ENCODE results near the gene ABCA9.
"Not testable (repeated sequence)": the region's sequence is repeated elsewhere in the genome, so short reads cannot be mapped to it uniquely, and the experiment has no call there.

ABCA9 gene

DNA sequence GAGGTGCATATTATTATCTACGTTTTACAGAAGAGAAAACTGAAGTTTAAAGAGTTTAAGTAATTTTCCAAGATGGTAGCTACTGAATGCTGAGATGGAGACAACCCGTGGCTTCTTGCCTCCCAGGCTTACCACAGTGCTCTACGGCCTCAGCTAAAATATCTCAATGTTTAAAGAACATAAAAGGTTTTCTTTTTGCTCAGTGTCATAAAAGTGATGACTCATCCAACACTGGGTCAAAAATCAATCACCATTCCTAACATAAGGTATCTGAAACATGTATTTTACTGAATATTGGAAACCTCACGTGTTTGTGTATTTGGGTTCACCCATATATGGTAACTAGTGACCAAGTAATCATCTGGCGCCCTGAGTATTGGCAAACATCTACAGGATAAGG is 18.4 kb downstream of the ABCA9 start:
- no peak for DNase-seq

DNA sequence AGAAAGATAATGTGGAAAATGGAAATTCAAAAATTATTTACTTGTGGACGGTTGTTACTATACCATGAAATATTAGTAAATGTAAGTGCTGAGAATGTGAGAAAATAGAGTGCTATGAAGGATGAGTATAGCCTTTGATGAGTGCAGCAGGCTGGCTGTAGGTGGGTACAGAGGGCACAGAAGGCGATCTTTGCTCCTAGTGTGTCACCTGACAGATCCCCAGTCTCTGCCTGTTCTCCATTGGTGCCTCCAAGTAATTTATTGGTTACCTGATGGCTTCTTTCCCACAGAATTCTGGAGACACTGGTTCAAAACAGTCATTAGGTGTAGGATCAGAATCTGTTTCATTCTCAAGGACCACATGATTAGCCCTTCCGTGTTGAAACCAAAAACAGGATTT is 28.9 kb downstream of the ABCA9 start:
- DNase-seq: no peak

DNA sequence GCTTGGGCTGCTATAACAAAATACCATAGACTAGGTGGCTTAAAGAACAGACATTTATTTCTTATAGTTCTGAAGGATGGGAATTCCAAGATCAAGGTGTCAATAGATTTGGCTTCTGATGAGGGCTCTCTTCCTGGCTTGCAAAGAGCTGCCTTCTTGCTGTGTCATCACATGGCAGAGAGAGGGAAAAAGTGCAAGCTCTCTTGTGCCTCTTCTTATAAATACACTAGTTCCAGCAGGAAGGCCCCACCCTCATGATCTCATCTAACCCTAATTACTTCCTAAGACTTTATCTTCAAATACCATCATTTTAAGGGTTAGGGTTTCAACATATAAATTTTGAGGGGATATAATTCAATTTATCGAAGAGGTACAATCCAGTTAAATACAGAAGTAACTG is 30.6 kb downstream of the ABCA9 start:
- no peak for DNase-seq

DNA sequence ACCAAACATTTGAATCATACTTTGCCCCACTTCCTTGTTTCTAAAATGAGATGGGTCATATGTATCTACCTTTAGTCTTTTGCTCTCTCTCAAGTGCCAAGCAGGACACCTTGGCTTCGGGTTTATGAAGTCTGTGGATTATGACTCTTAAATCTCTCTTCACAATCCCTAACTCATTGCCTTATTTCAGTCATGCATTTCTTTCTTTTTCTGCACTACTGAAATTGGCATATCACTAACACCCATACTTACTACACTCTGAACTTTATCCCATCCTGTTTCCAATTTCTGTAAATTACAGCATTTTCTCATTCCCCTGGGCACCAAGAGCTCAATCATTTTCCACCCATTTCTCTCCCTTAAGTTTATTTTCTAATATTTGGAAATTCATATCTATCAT is 42.0 kb downstream of the ABCA9 start:
- DNase-seq: no peak

DNA sequence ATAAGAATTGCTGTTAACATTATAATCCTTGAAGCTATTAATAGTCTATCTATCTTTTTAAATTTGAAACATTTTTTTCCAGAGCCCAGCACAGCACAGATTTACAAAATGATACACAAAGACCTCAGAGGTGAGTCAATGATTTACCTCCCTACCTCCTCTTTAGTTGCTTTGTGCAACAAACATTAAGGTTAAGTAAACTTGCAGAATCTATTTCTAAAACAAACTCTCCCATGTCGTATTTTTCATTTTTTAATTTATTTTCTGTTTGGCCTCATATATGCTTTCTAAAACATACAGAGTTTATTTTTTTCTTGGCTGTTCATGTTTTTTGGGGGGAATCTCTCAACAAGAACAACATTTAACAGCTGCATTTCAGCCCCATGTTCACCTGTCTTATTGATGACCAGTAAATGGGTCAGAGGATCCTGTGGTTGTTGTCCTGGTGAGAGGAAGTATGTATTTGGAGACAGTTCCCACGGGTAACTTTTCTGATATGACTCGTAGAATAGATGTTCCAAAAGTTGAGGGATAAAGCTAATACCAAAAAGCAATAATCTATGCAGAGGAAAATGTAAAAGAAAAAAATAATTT is 42.6 kb downstream of the ABCA9 start:
- DNase-seq: no peak

DNA sequence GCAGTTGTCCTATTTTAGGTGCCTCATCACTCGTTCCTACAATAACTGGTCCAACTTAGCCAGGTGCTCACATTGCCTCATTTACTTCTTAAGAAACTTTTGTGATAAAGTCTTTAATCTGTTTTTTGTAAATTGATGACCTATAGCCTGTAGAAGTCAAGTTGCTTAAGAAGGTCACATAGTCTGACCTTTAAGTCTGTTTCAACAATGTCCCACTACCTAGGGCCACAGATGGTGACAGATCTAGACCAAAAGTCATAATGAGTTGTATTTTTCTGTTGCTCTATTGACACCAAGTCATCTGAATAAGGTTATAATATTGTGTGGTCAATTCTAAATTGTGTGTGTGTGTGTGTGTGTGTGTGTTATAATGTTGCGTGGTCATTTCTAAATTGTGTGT is 45.1 kb downstream of the ABCA9 start:
- DNase-seq: no peak

DNA sequence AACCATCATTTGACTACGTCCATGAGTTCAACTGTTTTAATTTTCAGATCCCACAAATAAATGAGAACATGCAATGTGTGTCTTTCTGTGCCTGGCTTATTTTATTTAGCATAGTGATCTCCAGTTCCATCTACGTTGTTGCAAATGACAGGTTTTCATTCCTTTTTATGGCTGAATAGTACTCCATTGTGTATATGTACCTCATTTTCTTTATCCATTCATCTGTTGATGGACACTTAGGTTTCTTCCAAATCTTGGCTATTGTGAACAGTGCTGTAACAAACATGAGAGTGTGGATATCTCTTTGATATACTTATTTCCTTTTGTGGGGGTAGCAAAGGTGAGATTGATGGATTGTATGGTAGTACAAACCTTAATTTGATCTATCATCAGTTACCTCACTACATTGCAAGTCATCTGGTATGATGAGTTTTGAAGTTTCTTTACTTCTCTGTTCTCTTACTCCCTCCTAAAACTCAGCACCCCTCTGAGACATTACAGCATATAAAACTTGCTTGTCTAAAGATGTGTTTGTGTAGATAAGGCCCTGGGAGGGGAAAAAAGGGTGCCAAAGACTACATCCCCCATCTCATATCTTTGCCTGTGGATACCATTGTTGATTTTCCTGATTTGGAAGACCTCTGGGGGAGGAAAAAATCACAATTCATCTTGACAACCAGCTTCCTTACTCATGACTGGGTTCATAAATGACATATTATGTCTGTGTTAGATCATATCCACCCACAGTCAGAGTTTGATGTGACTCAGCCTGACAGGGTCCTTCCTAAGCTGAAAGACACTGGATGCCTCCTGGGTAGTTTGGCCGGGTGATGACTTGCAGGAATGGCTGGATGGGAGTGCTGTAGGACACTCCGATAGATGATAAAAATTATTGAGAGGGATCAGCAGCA is 47.6 kb downstream of the ABCA9 start:
- DNase-seq: no peak

DNA sequence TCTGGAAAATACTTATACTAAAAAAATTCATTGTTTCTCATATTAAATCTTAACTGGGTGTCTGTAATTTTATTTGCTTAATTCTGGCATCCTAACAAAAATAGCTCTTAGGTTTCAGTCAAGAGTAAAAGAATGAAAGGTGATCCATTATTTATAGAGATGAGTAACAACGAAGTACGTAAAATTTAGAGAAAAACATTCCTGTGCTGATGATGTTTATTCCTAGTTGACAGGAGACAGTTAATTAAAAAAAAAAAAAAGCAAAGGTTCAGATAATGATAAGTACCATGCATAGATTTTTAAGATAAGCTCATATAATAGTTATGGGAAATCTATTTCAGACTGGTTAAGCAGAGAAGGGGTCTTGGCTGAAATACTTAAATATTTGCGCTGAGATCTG is 50.8 kb downstream of the ABCA9 start:
- DNase-seq: no peak

DNA sequence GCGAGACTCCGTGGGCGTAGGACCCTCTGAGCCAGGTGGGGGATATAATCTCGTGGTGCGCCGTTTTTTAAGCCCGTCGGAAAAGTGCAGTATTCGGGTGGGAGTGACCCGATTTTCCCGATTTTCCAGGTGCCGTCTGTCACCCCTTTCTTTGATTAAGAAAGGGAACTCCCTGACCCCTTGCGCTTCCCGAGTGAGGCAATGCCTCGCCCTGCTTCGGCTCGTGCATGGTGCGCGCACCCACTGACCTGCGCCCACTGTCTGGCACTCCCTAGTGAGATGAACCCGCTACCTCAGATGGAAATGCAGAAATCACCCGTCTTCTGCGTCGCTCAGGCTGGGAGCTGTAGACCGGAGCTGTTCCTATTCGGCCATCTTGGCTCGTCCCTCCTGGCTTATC is 56.0 kb downstream of the ABCA9 start:
- DNase-seq: not testable (repeated sequence)

DNA sequence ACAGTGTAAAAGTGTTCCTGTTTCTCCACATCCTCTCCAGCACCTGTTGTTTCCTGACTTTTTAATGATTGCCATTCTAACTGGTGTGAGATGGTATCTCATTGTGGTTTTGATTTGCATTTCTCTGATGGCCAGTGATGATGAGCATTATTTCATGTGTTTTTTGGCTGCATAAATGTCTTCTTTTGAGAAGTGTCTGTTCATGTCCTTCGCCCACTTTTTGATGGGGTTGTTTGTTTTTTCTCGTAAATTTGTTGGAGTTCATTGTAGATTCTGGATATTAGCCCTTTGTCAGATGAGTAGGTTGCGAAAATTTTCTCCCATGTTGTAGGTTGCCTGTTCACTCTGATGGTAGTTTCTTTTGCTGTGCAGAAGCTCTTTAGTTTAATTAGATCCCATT is 61.0 kb downstream of the ABCA9 start:
- not testable (repeated sequence) for DNase-seq

DNA sequence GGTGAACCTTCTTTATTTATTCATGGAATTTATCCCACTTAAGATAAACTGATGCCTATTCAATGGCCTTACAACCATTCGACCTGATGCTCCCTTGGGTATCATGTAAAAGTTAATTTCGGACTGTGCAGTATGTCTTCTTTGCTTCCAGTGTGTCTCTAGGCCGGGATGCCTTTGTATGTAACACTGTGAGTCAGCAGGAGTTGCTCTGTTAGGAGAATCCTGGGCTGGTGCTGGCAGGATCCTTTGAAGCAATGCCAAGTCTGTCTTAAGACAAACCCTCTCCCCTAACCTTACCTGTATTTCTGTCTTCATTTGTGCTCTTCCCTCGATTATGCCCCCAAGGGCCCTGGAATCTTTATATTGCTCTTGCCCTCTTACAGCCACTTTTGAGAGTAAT is 67.6 kb downstream of the ABCA9 start:
- no peak for DNase-seq

DNA sequence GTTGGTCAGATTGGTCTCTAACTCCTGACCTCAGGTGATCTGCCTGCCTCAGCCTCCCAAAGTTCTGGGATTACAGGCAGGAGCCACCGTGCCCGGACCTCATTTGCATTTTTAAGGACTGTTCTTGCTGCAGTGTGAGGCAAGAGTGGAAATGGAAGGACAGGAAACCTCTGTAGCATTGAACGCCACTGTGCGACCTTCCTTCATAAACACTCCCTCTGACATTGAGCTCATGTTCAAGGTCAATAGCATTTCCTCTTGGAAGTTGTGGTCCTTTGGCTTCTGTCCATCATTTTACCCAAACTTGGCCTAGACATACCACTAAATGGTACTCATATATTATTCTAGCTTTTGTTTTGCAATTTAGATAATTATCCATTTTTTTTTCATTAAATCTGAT is 72.8 kb downstream of the ABCA9 start:
- DNase-seq: no peak

DNA sequence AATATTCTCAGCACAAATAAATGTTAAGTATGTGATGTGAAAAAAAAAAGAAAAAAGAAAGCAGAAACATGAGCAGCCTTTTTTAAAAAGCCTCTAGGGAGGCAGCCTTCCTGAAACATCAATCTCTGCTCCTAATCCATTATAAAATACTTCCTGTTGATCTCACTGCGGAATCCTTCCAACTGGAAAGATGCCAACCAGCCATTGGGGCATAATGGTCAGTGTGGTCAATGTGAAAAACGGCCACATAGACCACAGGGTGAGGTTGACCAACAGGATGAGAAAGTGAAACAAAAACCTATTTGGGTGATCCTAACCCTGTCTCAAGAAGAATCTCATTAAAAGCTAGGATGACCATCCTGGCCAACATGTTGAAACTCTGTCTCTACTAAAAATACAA is 79.4 kb downstream of the ABCA9 start:
- no peak for DNase-seq

DNA sequence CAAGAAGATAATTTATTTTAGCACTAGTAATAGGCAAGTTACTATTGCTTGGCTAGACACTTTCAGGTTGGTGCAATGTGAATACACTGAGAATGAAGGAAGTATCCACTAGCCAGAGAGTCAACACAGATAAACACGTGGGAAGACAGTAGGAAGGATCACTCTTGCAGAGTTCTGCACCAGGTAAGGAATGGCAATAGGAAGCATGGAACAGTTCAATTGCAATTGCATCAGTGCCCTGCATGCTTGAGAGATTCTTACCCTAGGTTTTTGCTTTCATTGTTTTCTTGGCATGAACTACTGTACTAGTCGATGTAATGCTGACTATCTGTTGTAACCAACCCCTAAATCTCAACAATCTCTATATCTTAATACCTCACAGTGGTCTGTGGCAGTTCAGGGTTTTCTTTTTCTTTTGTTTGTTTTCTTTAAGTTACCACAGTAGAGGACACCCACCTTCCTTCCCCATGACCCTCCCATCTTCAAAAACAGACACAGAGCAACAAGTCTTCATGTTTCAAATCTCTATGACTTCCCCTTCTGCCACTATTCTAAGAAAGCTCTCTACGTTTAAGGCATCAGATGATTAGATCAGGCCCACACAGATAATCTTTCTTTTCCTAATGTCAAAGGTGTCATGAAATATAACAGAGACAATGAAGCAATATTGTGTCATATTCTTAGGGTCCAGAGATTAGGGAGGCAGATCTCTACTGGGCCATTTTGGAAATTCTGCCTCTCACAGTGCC is 87.5 kb downstream of the ABCA9 start:
- no peak for DNase-seq

DNA sequence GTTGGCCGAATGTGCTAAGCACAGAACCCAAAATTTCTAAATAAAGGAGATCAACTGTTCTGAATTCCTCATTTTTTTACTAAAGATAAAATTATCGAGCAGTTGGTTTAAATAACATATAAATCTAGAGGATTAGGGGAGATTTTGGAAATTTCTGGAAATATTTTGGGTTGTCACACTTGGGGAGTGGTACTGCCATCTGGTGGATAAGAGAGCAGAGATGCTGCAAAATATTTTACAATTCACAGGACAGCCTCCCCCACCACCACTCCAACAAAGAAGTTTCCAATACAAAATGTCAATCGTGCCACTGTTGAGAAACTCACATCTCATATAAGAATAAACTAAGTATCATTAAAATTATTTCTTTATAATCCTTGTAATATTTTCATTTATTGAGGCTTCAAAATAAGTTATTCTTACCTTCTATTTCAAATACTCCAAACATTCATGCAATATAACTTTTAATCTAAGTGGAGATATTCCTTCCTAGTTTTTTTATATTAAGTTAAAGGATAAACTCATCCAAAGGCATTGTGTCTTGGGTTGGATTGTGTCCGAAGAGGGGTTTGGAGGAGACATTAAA is 88.5 kb downstream of the ABCA9 start:
- DNase-seq: no peak

DNA sequence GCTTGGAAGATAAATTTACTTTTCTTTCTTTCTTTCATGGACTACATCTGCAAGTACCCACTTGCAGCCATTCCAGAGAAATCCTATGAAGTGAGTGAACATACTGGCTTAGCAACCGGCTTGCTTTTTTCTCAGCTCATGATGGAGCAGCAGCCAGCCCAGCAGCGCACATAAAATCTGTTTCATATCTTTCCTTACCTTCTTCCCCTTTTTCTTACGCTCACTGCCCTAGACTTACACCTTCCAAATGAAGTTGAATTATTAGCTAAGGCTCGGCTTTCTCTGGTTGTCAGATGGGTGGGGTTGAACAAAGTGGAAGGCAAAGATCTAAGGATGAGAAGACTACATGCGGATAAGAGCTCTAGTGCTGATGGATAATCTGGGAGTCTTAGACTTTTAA is 91.6 kb downstream of the ABCA9 start:
- no peak for DNase-seq

DNA sequence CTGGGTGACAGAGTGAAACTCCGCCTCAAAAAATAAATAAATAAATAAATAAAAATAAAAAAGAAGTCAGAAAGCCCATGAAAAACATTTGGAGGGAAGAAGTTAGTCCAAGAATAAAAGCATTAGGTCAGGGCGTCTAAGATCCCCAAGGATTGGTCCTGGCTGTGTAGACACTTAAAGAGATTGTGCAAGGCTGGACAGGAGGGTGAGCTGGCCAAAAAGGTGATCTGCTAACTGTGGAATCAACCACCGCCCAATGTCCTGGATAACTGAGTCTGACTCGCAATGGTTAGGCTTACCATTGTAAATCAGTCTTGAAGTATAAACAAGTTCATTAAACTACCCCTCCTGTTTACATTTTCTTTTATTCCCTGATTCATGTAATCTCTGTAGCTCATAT is 96.8 kb downstream of the ABCA9 start:
- DNase-seq: no peak

DNA sequence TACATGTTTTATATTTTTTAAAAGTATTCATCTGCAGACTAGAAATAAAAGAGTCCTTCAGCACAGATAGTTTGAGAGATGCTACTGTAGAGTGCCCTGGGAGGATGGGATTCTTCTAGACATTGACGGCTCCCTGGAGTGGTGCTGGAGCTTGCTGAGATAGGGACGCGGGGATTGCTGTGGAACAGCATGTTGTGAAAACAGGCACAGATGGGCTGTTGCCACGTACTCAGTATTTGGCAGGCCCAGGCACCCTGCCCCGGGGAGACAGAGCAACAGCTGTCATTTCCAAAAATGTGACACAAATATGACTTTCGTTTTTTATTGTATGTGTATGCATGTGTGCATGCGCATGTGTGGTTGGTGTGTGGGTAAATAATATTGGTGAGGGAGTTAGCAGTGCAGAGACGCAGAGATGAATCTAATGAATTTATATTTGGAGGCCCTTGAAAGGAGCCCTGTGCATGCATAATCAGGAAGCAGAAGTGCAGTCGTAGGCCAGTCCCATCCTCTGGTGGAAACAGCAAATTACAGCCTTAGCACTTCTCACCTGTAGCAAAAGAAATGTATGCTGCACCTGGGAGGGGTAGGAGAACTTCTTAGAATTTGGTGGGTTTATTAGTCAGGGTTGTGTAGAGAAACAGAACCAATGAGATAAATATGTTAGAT is 99.4 kb downstream of the ABCA9 start:
- no peak for DNase-seq

DNA sequence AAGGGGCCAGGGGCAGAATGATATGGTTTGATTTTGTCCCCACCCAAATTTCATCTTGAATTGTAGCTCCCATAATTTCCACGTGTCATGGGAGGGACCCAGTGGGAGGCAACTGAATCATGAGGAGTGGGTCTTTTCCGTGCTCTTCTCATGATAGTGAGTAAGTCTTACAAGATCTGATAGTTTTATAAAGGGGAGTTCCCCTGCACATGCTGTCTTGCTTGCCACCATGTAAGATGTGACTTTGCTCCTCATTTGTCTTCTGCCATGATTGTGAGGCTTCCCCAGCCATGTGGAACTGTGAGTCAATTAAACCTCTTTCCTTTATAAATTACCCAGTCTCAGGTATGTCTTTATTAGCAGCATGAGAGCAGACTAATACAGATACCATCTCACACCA is 101.6 kb downstream of the ABCA9 start:
- DNase-seq: not testable (repeated sequence)

DNA sequence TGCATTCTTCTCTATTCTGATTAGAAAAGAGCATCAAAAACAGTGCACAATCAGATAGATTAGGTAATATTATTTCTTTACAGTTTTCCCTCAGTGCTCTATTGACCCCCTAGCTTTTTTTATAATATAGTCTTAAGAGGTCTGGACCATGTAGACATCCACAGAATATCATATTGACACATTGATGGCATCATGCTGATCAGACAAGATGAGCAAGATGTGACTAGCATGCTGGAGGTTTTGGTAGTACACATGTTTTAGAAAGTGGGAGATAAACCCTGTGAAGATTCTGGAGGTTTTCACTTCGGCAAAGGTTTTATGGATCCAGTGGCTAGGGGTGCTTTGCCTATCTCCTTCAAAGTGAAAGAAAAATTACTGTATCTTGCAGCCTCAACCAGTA is 102.8 kb downstream of the ABCA9 start:
- no peak for DNase-seq

DNA sequence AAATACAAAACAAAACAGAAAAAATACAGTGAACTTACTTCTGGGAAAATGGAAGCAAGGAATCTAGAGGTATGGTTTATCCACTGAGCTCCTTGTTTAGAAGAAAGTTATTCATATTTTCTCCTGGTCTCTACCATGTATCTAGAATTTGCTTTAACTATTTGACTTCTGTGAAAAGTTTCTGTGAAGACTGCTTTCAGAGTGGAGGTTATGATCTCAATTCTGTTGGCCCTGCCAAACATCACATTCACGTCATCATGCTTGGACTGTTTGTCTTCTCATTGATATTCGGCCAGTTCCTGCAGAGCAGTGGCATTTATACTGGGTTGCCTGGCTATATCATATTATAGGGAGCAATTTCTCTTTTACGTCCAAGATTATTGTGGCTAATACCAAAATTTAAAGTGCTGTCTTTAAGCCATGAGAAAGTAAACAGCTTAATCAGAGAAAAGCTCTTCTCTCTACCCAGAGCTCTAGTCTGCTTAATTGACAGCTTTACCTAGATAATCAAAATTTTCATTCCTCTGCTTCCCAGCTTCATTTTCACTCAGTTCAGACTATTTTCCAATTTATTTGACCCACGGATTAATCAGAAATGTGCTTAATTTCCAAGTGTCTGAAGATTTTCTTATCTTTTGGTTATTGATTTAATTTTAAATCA is 105.4 kb downstream of the ABCA9 start, which contains the start of gene ABCA8:
TSS of gene ABCA8 (minus strand) at position 212 of the 661 bp plus-strand sequence. CDS start 13,358 bp downstream, outside the sequence.
- no peak for DNase-seq
